Uterus (tissue), 4 donors: ENCODE results near the gene TPRG1L. TPM values are rescaled to one million over a fixed set of nuclear protein-coding genes. Genes with fewer than 3 reads are reported as not detected.

Experiments used
- DNase-seq, 2 donors: peaks; one replicate each; pipeline ENCODE4 v3.0.0-alpha.2; 2019 to 2020
- H3K27ac ChIP-seq, 2 donors: fragments of 200-600 bp; sonication (generic); 1 replicate in 1 of 2; 2 replicates in 1 of 2; pipeline ENCODE4 v1.5.1; 2016 to 2018
- H3K27me3 ChIP-seq, 2 donors: fragments of 200-600 bp; sonication (generic); one replicate each; pipeline ENCODE4 v1.5.1; 2018 to 2019; ENCODE audit warnings: control low read depth in 1 of 2
- H3K36me3 ChIP-seq, 2 donors: fragments of 200-600 bp; sonication (generic); one replicate each; pipeline ENCODE4 v1.5.1; 2019; ENCODE audit warnings: control low read depth in 1 of 2
- H3K4me1 ChIP-seq, 2 donors: fragments of 200-600 bp; sonication (generic); one replicate each; pipeline ENCODE4 v1.5.1; 2018 to 2019; ENCODE audit warnings: control low read depth in 1 of 2
- H3K4me3 ChIP-seq, 2 donors: fragments of 200-600 bp; sonication (generic); 1 replicate in 1 of 2; 2 replicates in 1 of 2; pipeline ENCODE4 v1.5.1; 2018 to 2019; ENCODE audit warnings: mild to moderate bottlenecking in 1 of 2
- H3K9me3 ChIP-seq, 2 donors: fragments of 200-600 bp; sonication (generic); one replicate each; pipeline ENCODE4 v1.5.1; 2019; ENCODE audit warnings: control low read depth in 1 of 2
- POLR2A ChIP-seq, 2 donors: fragments of 450-650 bp; IDR thresholded peaks; one replicate each; pipeline ENCODE4 v1.6.1; 2016; ENCODE audit warnings: antibody characterized with exemption in 2 of 2, mild to moderate bottlenecking in 1 of 2, moderate library complexity in 1 of 2
- intact Hi-C: fragments of 100-400 bp; cut with DNase I; formaldehyde crosslinking; loops from one replicate; pipeline ENCODE4 v1.15.1; 2023; ENCODE audit warnings: low total_unique reads
- total RNA-seq, 4 donors: library from RNA; depleted of rRNA in 3 of 4; stranded (reverse); fragments of >200 nt in 3 of 4; gene quantifications; one replicate each; pipeline versions ENCODE4 v1.1.0 to v1.2.4, GENCODE V29; 2014 to 2023
- TF ChIP-seq, protein P1 (sequence below), 4 experiments: fragments of 200-600 bp in 2 of 4; fragments of 450-650 bp in 2 of 4; sonication (generic) in 2 of 4; IDR thresholded peaks; one replicate each; pipeline ENCODE4 v1.5.1; 2016 to 2019; ENCODE audit warnings: antibody characterized with exemption in 4 of 4, mild to moderate bottlenecking in 2 of 4, moderate library complexity in 1 of 4
- donor health status: DM: yes; HTN: yes; CAD: no.

Gene TPRG1L
- total RNA-seq, 4 donors from 2014 or later, result 18.7 to 43.4 (median 29.6) TPM

DNA sequence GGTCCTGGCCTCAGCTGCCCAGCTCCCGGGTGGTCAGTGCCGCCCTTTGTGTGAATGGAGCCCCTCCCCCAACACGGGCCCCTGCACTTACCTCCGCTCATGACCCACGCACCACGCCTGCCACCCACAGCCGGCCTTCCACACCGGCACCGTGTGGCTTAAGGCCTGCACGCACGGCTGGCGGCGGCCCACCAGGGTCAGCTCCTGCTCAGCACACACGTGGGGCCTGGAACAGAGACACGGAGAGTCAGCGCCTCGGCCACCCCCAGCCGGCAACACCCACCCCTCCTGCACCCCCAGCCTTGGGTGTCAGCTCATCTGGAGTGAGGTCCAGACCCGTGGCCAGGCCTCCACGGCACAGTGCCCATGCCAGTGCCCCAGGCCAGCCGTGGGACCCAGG, 22.4 kb upstream of the TPRG1L start:
- Histone ChIP-seq H3K9me3 (no peaks in the 10 kb centered on the region), H3K27me3 (no peaks in the 10 kb centered on the region)
- TF ChIP-seq POLR2A (IDR thresholded peaks at IDR 0.05), result no peak
- TF ChIP-seq, protein P1, sequence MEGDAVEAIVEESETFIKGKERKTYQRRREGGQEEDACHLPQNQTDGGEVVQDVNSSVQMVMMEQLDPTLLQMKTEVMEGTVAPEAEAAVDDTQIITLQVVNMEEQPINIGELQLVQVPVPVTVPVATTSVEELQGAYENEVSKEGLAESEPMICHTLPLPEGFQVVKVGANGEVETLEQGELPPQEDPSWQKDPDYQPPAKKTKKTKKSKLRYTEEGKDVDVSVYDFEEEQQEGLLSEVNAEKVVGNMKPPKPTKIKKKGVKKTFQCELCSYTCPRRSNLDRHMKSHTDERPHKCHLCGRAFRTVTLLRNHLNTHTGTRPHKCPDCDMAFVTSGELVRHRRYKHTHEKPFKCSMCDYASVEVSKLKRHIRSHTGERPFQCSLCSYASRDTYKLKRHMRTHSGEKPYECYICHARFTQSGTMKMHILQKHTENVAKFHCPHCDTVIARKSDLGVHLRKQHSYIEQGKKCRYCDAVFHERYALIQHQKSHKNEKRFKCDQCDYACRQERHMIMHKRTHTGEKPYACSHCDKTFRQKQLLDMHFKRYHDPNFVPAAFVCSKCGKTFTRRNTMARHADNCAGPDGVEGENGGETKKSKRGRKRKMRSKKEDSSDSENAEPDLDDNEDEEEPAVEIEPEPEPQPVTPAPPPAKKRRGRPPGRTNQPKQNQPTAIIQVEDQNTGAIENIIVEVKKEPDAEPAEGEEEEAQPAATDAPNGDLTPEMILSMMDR (IDR thresholded peaks at IDR 0.05), result no peak

DNA sequence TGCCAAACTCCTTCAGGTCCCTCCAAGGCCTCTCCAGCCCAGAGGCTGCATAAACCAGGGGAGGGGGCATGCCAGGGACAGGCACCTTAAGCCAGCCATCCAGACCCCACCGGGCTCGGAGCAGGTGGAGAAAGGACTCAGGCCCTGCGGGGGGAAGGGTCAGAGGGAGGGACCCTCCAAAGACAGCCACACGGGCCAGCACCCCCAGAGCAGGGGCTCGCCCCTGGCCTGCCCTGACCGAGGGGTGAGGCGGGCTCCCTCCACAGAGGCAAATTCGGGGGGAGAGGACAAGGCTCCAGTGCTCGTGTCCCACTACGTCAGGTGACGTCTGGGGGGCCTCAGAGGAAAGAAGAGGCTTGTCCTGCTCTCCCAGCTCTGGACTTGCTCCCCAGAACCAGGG, 21.7 kb upstream of the TPRG1L start:
- TF ChIP-seq POLR2A (IDR thresholded peaks at IDR 0.05), result no peak
- Histone ChIP-seq H3K4me3 (no peak overlapping the region), H3K4me1 (no peaks in the 10 kb centered on the region), H3K27me3 (no peaks in the 10 kb centered on the region), H3K9me3 (no peaks in the 10 kb centered on the region), H3K36me3 (no peaks in the 10 kb centered on the region), H3K27ac (no peak overlapping the region)
- DNase-seq, result no peak
- intact Hi-C loops, result no loop called here

More for the DNA sequence above, 22.4 kb upstream of the TPRG1L start:
- no peak for DNase-seq
- intact Hi-C loops, result no loop called here
- no peaks in the 10 kb centered on the region for H3K4me1 ChIP-seq
- no peaks in the 10 kb centered on the region for H3K36me3 ChIP-seq
- no peak overlapping the region for H3K4me3 ChIP-seq
- H3K27ac ChIP-seq, result no peak overlapping the region

DNA sequence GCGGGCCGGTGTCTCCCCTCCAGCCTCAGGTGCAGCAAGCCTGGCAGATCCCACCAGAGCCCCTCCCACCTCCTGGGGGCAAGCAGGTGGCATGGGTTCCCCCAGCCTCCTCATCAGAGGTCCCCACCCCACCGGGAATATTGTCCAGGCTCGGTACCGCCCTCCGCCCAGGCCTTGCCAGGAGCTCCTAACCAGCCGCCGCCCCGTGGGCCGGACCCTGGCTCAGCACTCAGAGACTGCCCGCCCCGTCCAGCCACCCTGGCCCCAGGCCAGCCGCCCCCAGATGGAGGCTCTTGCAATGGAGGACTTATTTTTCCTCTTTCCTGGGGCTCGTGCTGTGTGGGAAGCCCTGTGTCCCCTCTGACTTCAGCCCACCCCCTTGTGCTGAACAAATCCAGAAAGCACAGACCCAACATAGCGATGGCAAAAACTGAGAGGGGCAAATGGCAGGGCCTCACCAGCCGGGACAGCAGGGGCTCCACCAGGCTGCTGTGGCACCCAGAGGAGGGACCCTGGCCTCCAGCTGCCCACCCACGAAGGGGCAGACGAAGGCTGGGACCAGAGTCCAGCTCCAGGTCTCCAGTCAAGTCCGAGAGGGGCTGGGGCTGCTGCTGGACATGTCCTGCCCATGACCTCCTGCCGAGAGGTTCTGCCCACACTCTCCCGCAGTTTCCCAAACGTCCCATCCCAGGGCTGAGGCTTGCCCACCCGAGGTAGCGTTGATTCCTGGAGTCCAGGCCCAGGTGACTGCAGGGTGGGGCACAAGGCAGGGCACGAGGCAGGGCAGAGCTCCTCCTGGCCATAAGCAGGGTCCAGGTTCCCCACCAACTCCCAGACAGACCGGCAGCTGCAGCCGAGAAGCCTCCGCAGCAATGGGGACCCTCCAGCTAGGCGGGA, 21.0 kb upstream of the TPRG1L start:
- no peaks in the 10 kb centered on the region for H3K9me3 ChIP-seq
- no peak for DNase-seq
- no peak overlapping the region for H3K4me3 ChIP-seq
- H3K36me3 ChIP-seq, result no peaks in the 10 kb centered on the region
- TF ChIP-seq, protein P1 (IDR thresholded peaks at IDR 0.05), result no peak
- no peak for TF ChIP-seq POLR2A (IDR thresholded peaks at IDR 0.05)
- no peaks in the 10 kb centered on the region for H3K27me3 ChIP-seq
- intact Hi-C loops, result no loop called here
- H3K27ac ChIP-seq, result no peak overlapping the region
- H3K4me1 ChIP-seq, result no peaks in the 10 kb centered on the region

DNA sequence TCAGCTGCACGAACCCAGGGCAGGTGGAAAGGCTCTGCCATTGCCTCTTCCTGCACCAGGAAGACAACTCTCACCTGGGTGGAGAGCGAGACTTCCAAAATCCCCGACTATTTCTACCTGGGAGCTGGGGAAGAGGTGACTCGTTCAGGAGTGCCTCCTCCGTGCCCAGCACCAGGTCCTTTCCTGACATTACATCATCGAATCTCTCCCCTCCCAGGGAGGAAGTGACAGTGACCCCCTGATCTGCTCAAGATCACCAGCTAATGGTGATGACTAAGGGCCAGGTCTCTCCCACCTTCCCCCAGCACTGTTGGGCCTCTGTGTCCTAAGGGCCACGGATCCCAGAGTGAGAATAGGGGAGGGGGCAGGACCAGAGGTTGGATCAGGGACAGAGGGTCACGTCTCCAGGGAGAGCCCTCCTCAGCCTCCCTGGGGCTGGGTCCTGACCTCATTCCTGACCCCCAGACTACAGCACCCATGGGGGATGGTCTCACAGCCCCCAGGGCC, 20.3 kb upstream of the TPRG1L start:
- Histone ChIP-seq H3K36me3 (no peaks in the 10 kb centered on the region), H3K4me3 (no peak overlapping the region), H3K27ac (no peak overlapping the region), H3K27me3 (no peaks in the 10 kb centered on the region), H3K4me1 (no peaks in the 10 kb centered on the region), H3K9me3 (no peaks in the 10 kb centered on the region)
- no peak for DNase-seq
- intact Hi-C loops, result no loop called here
- no peak for TF ChIP-seq POLR2A (IDR thresholded peaks at IDR 0.05)
- TF ChIP-seq, protein P1 (IDR thresholded peaks at IDR 0.05), result no peak

DNA sequence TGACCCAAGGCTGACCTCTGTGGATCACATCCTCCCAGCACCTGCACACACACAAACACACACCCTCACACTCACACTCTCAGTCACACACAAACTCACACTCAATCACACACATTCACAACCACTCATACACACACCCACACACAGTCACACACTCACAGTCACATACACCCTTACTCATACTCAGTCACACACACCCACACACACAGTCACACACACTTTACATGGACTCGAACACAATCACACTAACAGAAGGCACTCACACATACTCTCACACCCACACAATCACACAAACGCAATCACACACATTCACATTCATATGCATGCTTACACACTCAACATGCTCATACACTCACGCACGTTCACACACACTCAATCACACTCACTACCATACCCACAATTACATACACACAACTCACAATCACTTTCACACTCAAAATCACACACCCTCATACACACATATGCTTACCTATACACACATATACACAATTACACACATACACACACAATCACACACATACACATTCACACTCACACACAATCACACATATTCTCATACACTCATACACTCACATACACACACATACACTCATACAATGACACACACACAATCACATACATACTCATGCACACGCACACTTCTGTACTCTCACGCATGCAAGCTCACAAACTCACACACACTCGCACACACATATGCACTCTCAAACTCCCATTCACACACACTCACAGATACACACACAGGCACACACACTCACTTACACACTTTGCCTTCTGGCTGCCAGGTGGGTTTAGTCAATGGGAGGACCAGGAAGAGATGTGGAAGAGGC, 19.6 kb upstream of the TPRG1L start:
- no peak for DNase-seq
- Histone ChIP-seq H3K36me3 (no peaks in the 10 kb centered on the region), H3K4me1 (no peaks in the 10 kb centered on the region), H3K27me3 (no peaks in the 10 kb centered on the region), H3K27ac (no peak overlapping the region), H3K9me3 (no peaks in the 10 kb centered on the region), H3K4me3 (no peak overlapping the region)
- TF ChIP-seq POLR2A (IDR thresholded peaks at IDR 0.05), result no peak
- TF ChIP-seq, protein P1 (IDR thresholded peaks at IDR 0.05), result no peak
- intact Hi-C loops, result no loop called here
